ENCODE results near the gene GUSB. TPM values are rescaled to one million over a fixed set of nuclear protein-coding genes. Genes with fewer than 3 reads are reported as not detected.

The GUSB gene
- total and polyA plus RNA-seq, 12 donors, result 19.2 to 65.4 (median 46.4) TPM

DNA sequence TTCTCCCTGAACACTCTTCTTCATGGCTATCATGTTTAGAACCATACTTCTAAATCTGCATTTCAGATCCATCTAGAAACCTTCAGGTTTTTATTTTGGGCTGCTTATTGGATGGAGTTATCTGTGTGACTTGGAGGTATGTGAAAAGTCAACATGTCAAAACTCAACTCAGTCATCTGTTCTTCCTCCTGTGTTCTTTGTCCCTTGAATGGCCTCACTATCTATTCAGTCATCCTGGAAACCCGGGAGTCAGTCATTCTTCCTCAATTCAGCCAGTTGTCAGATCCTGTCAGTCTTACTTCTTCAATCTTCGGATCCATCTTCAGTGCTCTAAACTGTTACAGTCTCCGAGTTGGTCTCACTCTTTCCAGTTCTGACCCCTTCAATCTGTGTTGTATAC lies 57.0 kb downstream of the GUSB start:
- no peaks in the 10 kb centered on the region for H3K4me1 ChIP-seq (replicated peaks in 1 of 2)
- no peak for DNase-seq
- no peak overlapping the region for H3K4me3 ChIP-seq
- no peaks in the 10 kb centered on the region for H3K36me3 ChIP-seq (replicated peaks in 1 of 2)
- H3K27me3 ChIP-seq, result no peaks in the 10 kb centered on the region
- TF ChIP-seq, protein P1, sequence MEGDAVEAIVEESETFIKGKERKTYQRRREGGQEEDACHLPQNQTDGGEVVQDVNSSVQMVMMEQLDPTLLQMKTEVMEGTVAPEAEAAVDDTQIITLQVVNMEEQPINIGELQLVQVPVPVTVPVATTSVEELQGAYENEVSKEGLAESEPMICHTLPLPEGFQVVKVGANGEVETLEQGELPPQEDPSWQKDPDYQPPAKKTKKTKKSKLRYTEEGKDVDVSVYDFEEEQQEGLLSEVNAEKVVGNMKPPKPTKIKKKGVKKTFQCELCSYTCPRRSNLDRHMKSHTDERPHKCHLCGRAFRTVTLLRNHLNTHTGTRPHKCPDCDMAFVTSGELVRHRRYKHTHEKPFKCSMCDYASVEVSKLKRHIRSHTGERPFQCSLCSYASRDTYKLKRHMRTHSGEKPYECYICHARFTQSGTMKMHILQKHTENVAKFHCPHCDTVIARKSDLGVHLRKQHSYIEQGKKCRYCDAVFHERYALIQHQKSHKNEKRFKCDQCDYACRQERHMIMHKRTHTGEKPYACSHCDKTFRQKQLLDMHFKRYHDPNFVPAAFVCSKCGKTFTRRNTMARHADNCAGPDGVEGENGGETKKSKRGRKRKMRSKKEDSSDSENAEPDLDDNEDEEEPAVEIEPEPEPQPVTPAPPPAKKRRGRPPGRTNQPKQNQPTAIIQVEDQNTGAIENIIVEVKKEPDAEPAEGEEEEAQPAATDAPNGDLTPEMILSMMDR (IDR thresholded peaks at IDR 0.05), result no peak
- no peak for TF ChIP-seq POLR2A (IDR thresholded peaks at IDR 0.05)
- H3K9me3 ChIP-seq (replicated peaks in 1 of 3), result no peaks in the 10 kb centered on the region
- no peak overlapping the region for H3K27ac ChIP-seq
- intact Hi-C loops (cut with DNase I), result no loop called here
- WGBS, 4 donors, result 78 to 85% (median 80%) methylated on average over 3 of the region's 3 CpGs

DNA sequence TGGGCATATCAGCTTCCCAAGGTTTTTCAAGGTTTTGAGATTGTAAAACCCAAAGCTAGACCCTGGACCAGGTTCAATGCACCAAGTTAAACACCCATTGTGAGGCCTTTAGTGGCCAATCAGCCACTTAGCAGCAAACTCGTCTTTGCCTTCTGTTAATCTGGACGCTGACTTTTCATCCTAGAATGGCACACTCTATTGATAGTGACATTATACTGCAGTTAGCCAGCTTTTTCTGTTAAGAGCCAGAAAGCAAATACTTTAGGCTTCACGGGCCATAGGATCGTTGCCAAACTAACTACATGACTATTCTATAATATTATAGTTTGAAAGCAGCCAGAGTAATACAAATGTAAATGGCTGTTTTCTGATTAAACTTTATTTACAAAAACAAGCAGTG lies 57.8 kb downstream of the GUSB start:
- TF ChIP-seq, protein P1 (IDR thresholded peaks at IDR 0.05), result no peak
- no peak for TF ChIP-seq POLR2A (IDR thresholded peaks at IDR 0.05)
- Histone ChIP-seq H3K4me3 (no peak overlapping the region), H3K4me1 (replicated peaks in 1 of 2) (no peaks in the 10 kb centered on the region), H3K36me3 (replicated peaks in 1 of 2) (no peaks in the 10 kb centered on the region), H3K27ac (no peak overlapping the region), H3K9me3 (replicated peaks in 1 of 3) (no peaks in the 10 kb centered on the region), H3K27me3 (no peaks in the 10 kb centered on the region)
- DNase-seq, result no peak
- 84 to 95% (median 91%) methylated on average over 4 of the region's 4 CpGs for WGBS, 4 donors
- intact Hi-C loops (cut with DNase I), result no loop called here

DNA sequence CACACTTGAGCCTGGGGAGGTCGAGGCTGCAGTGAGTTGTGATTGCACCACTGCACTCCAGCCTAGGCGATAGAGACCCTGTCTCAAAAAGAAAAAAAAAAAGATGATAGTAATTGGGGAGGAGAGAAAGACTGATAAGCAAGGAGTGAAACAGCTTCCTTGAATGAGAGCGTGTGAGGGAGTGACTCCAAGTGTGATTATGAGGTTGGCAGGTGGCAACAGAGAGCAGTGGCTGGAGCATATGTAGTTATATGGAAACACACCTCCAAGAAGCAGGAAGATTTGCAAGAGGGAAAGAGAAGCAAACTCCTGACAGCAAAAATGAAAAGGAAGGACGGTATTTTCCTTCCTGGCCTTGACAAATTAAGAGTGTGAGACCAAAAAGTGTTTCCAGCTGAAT lies 58.7 kb downstream of the GUSB start:
- H3K36me3 ChIP-seq (replicated peaks in 1 of 2), result no peaks in the 10 kb centered on the region
- H3K27ac ChIP-seq, result no peak overlapping the region
- no peak overlapping the region for H3K4me3 ChIP-seq
- H3K27me3 ChIP-seq, result no peaks in the 10 kb centered on the region
- no peak for DNase-seq
- no peaks in the 10 kb centered on the region for H3K9me3 ChIP-seq (replicated peaks in 1 of 3)
- WGBS, 4 donors, result 81 to 88% (median 84%) methylated on average over 4 of the region's 4 CpGs
- H3K4me1 ChIP-seq (replicated peaks in 1 of 2), result no peaks in the 10 kb centered on the region
- intact Hi-C loops (cut with DNase I), result no loop called here
- TF ChIP-seq, protein P1 (IDR thresholded peaks at IDR 0.05), result no peak
- no peak for TF ChIP-seq POLR2A (IDR thresholded peaks at IDR 0.05)

DNA sequence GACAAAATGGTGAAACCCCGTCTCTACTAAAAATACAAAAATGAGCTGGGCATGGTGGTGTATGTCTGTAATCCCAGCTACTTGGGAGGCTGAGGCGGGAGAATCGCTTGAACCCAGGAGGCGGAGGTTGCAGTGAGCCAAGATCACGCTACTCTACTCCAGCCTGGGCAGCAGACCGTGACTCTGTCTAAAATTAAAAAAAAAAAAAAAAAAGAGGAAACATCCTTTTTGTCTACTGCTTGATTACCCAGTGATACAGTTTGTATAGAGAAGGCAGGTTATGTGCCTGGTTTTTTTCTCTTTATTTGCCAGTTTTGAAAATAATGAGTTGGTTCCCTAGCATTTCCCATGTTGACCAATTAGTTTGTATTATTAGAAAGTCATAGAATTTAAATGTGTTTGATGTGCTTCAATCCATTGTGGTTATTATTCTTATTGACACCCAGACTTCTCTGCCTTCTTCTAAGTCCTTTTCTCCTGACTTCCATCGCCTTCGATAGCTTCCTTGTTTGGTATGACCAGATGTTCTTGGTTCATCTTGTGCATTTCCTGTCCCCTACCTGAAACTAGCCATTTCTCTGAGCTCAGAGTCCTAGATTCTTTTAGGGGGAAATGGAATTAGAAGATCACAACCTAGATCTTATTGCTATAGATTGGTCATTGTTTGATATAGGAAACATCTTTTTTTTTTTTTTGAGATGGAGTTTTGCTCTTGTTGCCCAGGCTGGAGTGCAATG lies 65.9 kb downstream of the GUSB start:
- Histone ChIP-seq H3K27me3 (no peaks in the 10 kb centered on the region), H3K9me3 (replicated peaks in 1 of 3) (no peaks in the 10 kb centered on the region), H3K4me3 (no peak overlapping the region), H3K36me3 (replicated peaks in 1 of 2) (no peaks in the 10 kb centered on the region), H3K27ac (no peak overlapping the region), H3K4me1 (replicated peaks in 1 of 2) (no peaks in the 10 kb centered on the region)
- no peak for DNase-seq
- intact Hi-C loops (cut with DNase I), result no loop called here
- 88 to 96% (median 93%) methylated on average over 8 of the region's 8 CpGs for WGBS, 4 donors
- no peak for TF ChIP-seq POLR2A (IDR thresholded peaks at IDR 0.05)
- TF ChIP-seq, protein P1 (IDR thresholded peaks at IDR 0.05), result no peak
